GM21717 (cell line): ENCODE results near the gene PARP3.

Experiments used
- ATAC-seq: cut with Tn5 transposase; IDR thresholded peaks from one replicate; pipeline ENCODE4 v1.9.1; 2021; ENCODE audit warnings: mild to moderate bottlenecking, moderate library complexity; ENCODE audit not compliant: unreplicated experiment

Gene PARP3

GRCh38 chr3:51933471-51934138 is 8.6 kb upstream of the PARP3 start:
- ATAC-seq, result no peak

- no peak for ATAC-seq
These were observed 7.9 kb upstream of the PARP3 start for GRCh38 chr3:51934139-51934850.

- ATAC-seq, result no peak
These were observed 6.9 kb upstream of the PARP3 start for GRCh38 chr3:51934991-51935885.

- no peak for ATAC-seq
These were observed 6.0 kb upstream of the PARP3 start for GRCh38 chr3:51935886-51936755.

GRCh38 chr3:51937014-51937413 is 5.1 kb upstream of the PARP3 start:
- ATAC-seq, result no peak

GRCh38 chr3:51937611-51938450 is 4.3 kb upstream of the PARP3 start:
- ATAC-seq, result no peak

- ATAC-seq, result no peak
These were observed 3.3 kb upstream of the PARP3 start for GRCh38 chr3:51938780-51939425.

GRCh38 chr3:51940648-51941462 is 1.3 kb upstream of the PARP3 start:
- ATAC-seq, result no peak

GRCh38 chr3:51941463-51941797 is 733 bp upstream of the PARP3 start:
- ATAC-seq, result no peak

GRCh38 chr3:51942603-51943450 is 664 bp downstream of the PARP3 start:
- no peak for ATAC-seq

GRCh38 chr3:51943451-51944391 is 1.6 kb downstream of the PARP3 start:
- ATAC-seq, result no peak

- ATAC-seq, result no peak
These were observed 2.4 kb downstream of the PARP3 start for GRCh38 chr3:51944451-51945021.

- ATAC-seq, result no peak
These were observed 3.1 kb downstream of the PARP3 start for GRCh38 chr3:51945031-51945840.

- ATAC-seq, result no peak
These were observed 4.0 kb downstream of the PARP3 start for GRCh38 chr3:51945926-51946705.

- no peak for ATAC-seq
These were observed 4.6 kb downstream of the PARP3 start for GRCh38 chr3:51946796-51947195.
